Activated CD8-positive, alpha-beta memory T cell treated with anti-CD3 and anti-CD28 coated beads, Interleukin-2, amount 50 U/mL, for 24 hours (primary cell): ENCODE results near the gene INPP1.
A peak's percentile ranks its signal among the peaks of the same experiment; 100 is the strongest.
"Not testable (repeated sequence)": the region's sequence is repeated elsewhere in the genome, so short reads cannot be mapped to it uniquely, and the experiment has no call there.

Experiments used
- DNase-seq: peaks from one replicate; pipeline ENCODE4 v3.0.0-alpha.2; 2020; ENCODE audit errors: extremely low read depth

The INPP1 gene, protein sequence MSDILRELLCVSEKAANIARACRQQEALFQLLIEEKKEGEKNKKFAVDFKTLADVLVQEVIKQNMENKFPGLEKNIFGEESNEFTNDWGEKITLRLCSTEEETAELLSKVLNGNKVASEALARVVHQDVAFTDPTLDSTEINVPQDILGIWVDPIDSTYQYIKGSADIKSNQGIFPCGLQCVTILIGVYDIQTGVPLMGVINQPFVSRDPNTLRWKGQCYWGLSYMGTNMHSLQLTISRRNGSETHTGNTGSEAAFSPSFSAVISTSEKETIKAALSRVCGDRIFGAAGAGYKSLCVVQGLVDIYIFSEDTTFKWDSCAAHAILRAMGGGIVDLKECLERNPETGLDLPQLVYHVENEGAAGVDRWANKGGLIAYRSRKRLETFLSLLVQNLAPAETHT

DNA sequence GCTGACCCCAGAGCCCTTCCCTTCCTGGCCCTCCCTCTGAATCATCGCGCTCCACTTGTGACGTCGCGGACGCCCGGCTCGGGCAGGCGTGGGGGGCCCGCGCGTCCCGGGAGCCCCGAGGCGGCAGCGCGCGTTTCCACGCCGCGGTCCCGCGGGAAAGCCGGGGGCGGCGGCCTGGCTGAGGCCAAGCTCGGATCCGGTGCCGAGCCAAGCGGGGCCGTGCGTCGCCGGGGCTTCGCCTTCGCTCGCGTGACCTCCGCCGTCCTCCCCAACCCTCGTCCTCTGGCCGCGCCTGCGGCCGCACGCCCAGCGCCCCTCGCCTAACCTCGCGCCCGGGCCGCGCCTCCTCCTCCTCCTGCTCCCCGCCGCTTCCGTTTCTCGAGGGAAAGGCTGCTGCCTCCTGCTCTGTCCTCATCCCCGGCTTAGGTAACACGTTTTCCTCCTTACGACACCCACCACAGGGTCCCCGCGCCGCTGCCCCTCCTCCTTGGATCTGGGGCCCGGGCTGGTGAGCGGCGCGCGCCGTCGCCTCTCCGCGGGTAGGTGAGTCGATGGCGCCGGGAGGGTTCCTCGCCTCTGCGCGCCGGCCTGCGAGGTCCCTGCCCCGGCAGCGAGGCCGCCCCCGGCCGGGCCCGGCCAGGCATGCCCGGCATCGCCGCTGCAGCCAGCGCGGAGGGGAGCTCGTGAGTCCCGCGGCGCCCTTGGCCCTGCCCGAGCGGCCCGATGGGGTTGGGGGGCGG, at the start of gene INPP1:
TSS of gene INPP1 (plus strand) at position 54 of the 740 bp plus-strand sequence. CDS start 16,514 bp downstream, outside the sequence.
- no peak for DNase-seq

DNA sequence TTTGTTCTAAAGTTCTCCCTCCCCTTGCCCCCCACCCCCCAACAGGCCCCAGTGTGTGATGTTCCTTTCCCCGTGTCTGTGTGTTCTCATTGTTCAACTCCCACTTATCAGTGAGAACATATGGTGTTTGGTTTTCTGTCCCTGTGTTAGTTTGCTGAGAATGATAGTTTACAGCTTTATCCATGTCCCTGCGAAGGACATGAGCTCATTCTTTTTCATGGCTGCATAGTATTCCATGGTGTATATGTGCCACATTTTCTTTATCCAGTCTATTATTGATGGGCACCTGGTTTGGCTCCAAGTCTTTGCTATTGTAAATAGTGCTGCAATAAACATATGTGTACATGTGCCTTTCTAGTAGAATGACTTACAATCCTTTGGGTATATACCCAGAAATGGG, 45.5 kb upstream of the INPP1 start:
- not testable (repeated sequence) for DNase-seq

DNA sequence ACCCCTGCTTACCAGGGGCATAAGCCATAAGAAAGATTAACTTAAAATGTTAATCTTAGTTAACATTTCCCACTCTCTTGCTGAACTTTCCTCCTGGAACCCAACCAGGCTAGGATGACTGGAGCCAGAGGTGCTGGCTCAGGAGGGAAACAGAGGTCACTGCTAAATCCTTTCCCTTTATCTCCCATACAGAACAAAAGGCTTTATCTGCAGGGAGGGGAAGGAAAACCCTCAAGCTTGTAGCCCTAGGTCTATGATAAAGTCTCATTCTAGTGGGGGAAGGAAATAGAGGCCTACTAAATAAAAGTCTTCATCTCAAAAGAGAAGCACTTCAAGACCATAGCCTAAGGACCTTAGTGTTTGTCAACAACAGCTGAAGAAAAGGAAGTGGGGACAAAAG, 42.4 kb upstream of the INPP1 start:
- DNase-seq, result no peak

DNA sequence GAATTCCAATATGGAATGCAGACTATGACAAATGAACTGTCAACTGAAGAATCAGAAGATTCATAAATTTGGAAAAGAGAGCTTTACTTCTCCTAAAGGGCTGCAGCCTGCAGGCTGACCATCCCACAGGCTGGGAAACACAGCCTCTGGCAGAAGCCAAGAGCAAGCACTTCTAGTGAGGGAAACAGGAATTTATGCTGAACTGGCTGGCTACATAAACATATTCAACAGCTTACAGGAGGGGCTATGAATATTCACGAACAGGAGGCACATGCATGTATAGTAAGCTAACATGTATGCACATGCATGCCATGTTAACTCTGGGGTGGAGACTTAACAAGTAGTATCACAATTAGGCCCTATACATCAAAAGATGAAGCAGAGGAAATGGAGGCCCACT, 41.3 kb upstream of the INPP1 start:
- DNase-seq, result no peak

DNA sequence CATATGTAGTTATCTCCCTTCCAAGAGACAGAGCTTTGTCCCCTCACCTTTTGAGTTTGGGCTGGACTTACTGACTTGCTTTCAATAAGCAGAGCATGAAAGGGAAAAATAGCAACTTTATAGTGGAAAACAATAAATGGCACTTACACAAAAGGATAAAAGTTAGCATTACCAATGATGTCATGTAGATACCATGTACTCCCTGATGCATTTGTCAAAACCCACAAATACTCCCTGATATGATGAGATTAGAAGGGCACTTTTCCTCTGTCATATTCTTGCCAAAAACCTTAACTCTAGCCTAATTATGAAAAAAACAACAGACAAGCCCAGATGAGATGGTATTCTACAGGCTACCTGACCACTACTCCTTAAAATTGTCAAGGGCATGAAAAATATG, 39.7 kb upstream of the INPP1 start:
- DNase-seq, result no peak

DNA sequence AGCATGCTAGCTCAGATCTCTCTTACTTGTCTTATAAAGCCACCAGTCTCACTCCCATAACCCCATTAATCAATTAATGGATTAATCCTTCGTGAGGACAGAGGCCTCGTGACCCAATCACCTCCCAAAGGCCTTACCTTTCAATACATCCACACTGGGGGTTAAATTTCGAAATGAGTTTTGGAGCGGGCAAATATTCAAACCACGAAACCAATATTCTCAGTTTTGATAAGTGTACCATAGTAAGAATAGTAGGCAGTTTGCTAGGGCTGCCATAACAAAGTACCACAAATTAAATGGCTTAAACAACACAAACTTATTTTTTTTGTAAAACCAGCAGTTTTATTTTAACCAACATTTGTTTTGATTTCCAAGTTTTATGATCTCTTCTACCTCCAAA, 39.0 kb upstream of the INPP1 start:
- DNase-seq, result no peak

DNA sequence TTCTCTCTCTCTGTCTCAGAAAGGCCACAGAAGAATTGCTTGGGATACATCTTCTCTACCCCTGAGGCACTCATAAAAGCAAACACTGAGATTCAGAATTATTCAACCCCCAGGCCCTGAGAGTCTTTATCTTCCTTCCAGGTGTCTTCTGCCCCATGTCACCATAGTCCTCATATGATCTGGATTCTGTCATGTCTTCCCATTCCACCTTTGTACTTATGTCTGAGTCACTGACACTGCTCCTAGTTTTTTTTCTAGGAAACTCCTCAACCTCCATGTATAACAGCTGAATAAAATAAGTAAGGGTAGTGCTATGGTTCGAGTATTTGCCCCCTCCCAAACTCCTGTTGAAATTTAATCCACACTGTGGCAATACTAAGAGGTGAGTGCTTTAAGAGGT, 35.4 kb upstream of the INPP1 start:
- no peak for DNase-seq

DNA sequence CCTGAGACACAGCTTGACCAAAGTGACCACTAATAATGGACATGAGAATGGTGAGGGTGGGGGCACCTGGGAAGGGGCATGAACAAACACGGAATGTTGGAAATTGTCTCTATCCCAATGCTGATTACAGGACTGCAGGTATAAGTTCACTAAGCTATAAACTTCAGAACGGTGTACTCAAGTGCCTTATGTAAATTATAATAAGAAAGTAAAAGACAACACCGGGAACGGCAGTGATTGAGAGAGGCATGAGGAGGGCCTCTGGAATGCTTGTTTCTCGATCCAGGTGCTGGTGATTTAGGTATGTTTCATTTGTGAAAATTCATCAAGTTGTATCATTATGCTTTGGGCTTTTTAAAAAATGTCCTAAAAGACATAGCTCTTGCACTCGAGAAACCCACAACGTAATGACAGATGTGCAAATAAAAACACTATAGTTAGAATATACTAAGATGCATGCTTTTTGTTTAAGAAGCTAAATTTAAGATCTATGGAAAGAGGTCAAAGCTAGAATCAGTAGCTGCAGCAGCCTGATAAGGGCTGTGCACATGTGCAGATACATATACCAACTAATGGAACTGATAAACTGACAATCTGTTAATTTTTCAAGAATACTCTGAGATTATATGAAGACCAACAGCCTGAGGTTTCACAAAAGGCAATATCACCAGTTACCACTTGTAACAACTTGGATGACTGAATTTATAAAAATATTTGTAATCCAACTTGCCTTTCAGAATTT, 31.3 kb upstream of the INPP1 start:
- no peak for DNase-seq

DNA sequence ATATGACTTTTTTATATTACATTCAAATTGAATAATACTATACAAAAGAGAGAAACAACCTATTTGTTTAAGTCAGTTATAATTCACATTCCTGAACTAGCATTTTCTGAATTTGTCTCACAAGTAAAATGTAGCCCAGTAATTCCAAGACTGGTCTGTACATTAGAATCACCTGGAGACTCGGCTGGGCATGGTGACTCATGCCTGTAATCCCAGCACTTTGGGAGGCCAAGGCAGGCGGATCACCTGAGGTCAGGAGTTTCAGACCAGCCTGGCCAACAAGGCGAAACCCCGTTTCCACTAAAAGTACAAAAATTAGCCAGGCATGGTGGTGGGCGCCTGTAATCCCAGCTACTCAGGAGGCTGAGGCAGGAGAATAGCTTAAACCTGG, 30.8 kb upstream of the INPP1 start:
- not testable (repeated sequence) for DNase-seq

DNA sequence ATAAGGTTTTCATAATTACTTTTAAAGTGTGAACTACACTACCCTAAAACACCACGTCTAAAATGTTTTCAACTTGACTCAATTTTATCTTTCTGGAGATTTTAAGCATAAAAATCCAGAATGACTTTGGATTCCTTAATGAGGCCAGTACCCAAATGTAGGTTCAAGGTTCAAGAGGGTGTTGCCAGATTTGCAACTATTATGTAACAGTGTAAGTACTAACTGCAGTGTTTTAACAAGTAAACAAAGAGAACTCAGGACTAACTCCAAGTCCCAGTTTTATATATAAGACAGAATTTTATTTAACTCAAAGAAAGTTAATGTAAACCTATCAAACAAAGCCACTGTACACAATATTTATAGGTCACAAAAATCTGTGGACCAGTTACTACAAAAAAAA, 29.5 kb upstream of the INPP1 start:
- DNase-seq, result no peak

DNA sequence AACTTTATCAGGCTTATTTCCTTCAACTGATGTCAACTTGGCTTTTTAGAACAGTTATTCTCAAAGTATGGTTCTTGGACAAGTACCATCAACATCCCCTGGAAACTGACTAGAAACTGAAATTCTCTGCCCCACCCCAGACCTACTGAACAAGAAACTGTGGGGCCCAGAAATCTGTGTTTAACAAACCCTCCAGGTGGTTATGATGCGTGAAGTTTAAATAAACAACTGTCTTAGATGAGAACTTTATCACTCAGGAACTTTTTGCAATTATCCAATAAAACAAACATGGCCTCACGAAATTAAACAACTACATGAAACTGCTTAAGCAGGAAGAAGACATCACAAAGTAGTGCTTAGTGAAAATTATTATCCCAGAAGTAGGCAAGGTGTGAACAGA, 28.1 kb upstream of the INPP1 start:
- no peak for DNase-seq

DNA sequence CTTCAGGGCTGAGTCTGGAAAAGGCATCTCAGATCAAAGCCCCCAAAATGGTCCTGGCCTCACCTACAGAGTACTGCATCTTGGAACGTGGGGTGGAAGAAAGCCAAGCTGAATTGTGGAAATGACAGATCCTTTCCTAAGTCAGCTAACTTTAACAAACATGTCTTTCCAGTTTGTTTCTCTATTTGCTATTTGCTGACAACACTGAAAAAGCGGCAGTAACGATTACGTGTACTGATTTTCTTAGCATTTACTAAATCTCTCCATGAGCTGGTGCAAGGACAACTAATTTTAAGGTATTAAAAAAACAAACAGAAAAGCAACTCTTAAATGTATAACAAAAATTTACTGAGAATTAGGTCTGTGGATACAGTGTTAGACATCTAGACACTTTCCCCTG, 24.9 kb upstream of the INPP1 start:
- DNase-seq, result no peak

DNA sequence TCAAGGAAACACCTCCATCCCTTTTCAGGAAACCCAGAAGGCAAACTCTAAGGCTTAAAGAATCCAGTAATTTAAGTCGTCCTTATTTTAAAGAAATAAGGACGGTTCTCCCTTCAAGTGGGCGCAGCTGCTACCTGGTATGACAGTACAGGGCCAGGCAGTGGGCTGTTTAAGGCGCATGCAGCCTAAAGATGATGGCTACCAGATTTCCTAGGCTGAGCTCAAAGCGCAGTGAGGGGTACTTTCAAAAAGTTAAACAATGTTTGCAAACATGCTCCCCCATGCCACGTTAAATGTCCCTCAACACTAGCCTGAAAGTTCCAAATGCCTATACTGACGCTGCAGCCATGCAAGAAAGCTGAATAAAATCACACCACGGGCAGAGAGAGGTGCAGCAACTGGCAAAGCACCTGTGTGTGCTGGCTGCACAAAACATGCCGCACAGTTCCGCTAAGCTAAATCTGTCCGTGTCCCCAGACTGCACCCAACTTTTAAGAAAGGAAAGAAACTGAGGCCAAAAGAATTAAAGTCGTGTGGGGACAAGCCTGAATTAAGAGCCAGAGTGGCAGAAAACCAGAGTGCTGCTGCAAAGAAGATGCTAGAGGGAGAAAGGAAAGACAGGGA, 24.3 kb upstream of the INPP1 start:
- no peak for DNase-seq

DNA sequence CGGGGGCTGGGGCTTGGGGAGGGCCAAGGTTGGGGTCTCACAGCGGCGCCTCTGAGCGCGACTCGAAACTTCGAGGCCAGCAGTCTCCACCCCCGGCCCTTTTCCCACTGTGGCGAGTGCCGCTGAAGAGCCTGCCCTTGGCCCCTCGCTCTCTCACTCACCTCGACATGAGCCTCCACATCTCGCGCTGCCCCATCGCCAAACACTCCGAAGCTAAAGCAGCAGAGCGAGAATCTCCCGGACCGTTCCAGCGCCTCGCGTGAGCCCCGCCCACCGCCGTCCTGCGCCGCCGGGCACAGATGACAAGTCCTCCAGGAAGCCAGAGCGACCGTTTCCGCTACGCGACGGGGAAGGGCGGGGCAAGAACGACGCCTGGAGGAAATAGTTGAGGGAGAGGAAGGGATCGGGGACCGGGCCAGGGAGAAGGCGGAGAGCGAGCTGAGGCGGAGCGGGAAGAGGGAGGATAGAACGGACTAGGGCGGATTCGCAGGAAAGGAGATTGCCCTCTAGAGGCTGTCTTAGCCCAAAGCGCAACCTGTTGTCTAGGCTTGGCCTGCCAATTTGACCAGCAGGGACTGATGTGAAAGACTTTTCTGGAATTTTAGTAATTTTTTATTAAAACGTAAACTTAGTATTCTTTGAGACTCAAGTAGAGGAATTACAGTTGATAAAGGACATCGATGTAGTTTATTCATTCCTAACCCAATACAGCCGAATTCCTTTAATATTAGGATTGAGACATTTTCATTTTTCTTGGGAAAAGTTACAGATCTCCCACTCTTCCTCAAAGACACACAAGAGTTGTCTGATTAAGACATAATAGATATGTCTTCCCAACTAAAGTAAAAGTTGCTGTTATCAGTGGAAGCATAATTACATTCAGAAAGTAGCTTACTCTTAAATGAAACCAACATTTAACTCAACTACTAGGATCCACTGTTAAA, 23.6 kb upstream of the INPP1 start, which contains the start of gene HIBCH:
TSS of gene HIBCH (minus strand) at position 272 of the 944 bp plus-strand sequence. CDS start at position 196, 76 bp downstream.
- peak; percentile 79 for DNase-seq

DNA sequence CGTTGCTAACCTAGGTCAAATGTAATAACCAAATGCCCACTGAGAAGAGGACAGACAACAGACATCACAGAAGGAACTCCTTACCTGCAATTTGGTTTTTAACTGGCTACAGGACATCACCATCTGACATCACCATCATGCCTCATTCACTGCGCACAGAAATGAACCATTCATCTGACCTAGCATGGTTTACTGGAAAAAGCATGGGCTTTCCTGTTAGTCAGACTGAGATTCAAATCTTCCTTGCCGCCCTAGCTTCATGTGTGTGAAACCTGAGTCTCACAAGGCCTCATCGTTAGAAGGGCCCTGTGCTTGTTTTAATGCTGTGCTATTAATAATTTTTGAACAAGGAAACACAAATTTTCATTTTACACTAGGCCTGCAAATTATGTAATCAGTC, 22.7 kb upstream of the INPP1 start:
- DNase-seq, result no peak

DNA sequence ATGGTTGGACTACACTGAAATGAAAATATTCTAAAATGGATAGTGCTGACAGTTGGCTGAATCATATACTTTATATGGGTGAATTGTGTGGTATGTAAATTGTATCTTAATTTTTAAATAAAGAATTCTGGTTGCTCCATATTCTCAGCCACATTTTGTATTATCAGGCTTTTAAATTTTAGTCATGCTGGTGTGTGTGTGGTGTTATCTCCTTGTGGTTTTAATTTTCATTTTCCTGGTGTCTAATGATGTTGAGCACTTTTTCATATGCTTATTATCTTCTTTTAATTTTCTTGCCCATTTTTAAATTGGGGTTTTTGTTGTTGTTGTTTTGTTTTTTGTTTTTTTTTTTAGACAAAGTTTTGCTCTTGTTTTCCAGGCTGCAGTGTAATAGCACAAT, 20.0 kb upstream of the INPP1 start:
- no peak for DNase-seq

DNA sequence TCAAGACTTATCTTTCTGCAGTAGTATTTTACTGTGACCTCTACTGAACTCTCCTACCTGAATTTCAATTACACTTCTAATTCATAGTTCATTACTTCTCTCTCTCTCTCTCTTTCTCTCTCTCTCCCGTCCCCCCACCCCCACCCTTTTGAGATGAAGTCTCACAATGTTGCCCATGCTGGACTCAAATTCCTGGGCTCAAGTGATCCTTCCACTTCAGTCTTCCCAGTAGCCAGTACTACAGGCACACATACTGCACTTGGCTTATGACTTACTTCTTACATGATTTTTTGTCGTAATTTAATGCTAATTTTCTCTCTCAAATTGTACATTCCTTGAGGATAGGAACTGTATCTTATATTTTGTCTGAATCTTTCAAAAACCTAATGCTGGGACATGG, 17.8 kb upstream of the INPP1 start:
- DNase-seq, result no peak

DNA sequence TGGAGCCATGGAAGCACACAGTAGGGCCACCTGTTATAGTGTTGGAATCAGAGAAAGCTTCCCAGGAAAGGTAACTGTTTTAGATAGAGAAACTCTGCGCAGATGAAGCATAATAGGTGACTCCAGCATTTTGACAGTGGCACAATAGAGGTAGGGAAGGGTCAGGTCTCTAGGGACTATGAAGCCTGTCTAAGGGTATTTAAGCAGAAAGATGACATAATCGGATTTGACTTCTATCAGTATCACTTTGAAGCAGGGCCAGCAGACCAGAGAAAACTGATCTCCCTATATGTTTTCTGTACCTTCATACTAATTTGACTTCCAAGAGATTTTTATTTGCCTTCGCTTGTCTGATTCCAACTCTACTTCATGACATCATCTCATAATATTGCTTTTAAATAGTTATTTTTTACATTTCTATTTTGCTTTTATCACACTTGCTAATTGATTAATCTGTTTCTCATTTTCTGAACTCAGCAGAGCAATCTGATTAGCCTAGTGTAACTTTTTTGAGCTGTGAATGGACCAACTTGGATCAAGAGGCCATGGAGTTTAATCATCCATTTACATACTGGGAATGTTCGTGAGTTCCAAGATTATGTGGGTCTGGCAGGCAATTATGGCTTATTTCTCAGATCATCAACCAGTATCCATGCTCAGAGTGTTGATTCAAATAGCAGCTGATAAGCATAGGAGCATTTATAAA, 15.4 kb upstream of the INPP1 start:
- no peak for DNase-seq

DNA sequence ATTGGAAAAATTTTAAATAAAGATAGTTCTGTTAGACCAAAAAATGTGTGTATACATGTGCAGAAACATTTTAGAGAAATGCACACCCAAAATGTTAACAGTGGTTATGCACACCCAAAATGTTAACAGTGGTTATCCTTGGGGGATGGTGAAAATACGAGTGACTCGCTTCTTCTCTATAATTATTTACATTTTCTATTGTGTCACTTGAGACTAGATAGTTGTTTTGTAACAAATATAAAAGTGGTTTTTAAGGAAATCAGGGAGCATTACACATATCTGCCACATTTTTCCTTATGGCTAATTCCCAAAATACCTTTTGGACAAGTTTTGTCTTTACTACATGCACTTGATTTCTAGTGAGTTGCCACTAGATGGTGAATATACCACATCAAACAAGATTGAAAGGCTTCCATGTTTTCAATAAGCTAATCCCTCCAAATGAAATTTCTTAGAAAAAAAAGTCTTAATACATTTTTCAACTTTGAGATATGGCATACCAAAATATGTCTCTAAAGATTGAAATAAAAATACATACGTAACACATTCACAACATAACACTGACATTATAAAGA, 14.7 kb upstream of the INPP1 start:
- no peak for DNase-seq

DNA sequence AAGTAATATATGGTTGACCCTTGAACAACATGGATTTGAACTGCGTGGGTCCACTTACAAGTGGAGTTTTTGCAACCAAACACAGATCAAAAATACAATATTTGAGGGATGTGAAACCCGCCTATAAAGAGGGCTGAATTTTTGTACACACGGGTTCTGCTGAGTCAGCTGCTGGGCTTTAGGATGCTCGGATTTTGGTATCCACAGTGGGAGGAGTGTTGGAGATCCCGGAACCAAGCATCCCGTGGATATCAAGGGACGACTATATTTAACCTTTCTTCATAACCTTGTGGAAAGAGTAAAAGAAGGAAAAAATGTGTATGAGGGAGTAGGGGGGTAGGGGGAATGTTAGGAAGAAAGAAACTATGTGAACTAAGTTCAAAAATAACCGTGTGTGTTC, 10.0 kb upstream of the INPP1 start:
- DNase-seq, result no peak
